OCI-LY3 (cell line): ENCODE data around the gene FAT1.

Source experiments
- H2AFZ ChIP-seq: fragments of 200-600, 300-600 bp; shearing (Covaris generic); 2 replicates; pipeline ENCODE4 v1.6.0; 2014; ENCODE audit warnings: antibody characterized with exemption, low read depth, low read length
- H3K27ac ChIP-seq: fragments of 200-600, 300-600 bp; sonication (generic); 2 replicates; pipeline ENCODE4 v1.5.1; 2014; ENCODE audit warnings: mild to moderate bottlenecking, low read length, moderate library complexity, mixed read lengths
- H3K27me3 ChIP-seq: fragments of 200-600, 300-600 bp; sonication (generic); 2 replicates; pipeline ENCODE4 v1.6.1; 2014; ENCODE audit warnings: low read depth, low read length, mixed read lengths
- H3K36me3 ChIP-seq: fragments of 200-600, 300-600 bp; sonication (generic); replicated peaks from 2 replicates; pipeline ENCODE3; 2014; ENCODE audit warnings: low read depth, low read length, mixed read lengths
- H3K4me1 ChIP-seq: fragments of 300-600, 200-600 bp; sonication (generic); 2 replicates; pipeline ENCODE4 v1.6.1; 2014; ENCODE audit warnings: low read length, mixed read lengths
- H3K4me2 ChIP-seq: fragments of 200-600, 300-600 bp; sonication (generic); 2 replicates; pipeline ENCODE4 v1.6.1; 2014; ENCODE audit warnings: low read length, mixed read lengths
- H3K4me3 ChIP-seq: fragments of 300-600, 200-600 bp; sonication (generic); 2 replicates; pipeline ENCODE4 v1.5.1; 2014; ENCODE audit warnings: antibody characterized with exemption, mild to moderate bottlenecking, low read length, moderate library complexity
- H3K79me2 ChIP-seq: fragments of 300-600, 200-600 bp; shearing (Covaris generic); 2 replicates; pipeline ENCODE4 v1.6.1; 2014; ENCODE audit warnings: mild to moderate bottlenecking, low read length, mixed read lengths
- H3K9ac ChIP-seq: fragments of 300-600, 200-600 bp; shearing (Covaris generic); 2 replicates; pipeline ENCODE4 v1.6.0; 2014; ENCODE audit warnings: mild to moderate bottlenecking, low read length, moderate library complexity
- H3K9me3 ChIP-seq: fragments of 200-600, 300-600 bp; shearing (Covaris generic); 2 replicates; pipeline ENCODE4 v1.6.1; 2014; ENCODE audit warnings: low read length, mixed read lengths; ENCODE audit not compliant: insufficient read depth
- H4K20me1 ChIP-seq: fragments of 200-600, 300-600 bp; sonication (generic); 2 replicates; pipeline ENCODE4 v1.6.1; 2016; ENCODE audit warnings: low read length, mixed read lengths; ENCODE audit not compliant: insufficient read depth
- CTCF ChIP-seq: fragments of 200-600, 300-600 bp; sonication (generic); IDR thresholded peaks from 2 replicates; pipeline ENCODE4 v1.5.1; 2014; ENCODE audit warnings: antibody characterized with exemption, low read length, low read depth
- EZH2phosphoT487 ChIP-seq: fragments of 200-600 bp; shearing (Covaris generic); IDR thresholded peaks from 2 replicates; pipeline ENCODE4 v1.6.1; 2018; ENCODE audit warnings: antibody characterized with exemption, mixed run types, low read depth

FAT1 gene

DNA sequence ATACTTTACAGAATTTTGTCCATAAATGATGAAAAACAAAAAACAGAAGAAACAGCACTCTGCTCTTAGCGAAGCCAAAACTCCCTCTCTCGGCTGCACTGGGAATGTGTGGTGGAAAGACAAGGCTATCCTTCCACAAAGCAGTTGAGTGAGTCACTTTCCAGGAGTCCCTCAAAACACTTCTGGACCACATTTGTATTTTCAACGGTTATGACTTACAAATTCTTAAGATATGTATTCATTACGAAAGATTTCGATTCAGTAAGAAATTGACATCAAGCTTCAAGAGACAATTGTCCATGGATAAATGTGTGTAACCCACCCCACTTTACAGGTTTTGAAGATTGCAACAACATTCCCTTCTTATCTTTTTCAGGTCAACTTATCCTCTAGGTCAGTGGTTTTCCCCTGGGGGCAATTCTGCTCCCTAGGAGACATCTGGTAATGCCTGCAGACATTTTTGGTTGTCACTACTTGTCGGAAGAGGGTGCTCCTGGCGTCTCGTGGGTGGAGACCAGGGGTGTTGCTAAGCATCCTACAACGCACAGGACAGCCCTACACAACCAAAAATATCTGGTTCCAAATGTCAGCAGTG lies 101.6 kb downstream of the FAT1 start:
- H2AFZ ChIP-seq: no peak overlapping the region
- no peak overlapping the region for H3K27ac ChIP-seq

GRCh38 chr4:186619088-186619487 lies 104.6 kb downstream of the FAT1 start:
- no peak overlapping the region for H3K4me3 ChIP-seq
- no peaks in the 10 kb centered on the region for H3K36me3 ChIP-seq

More for the DNA sequence above, 101.6 kb downstream of the FAT1 start:
- no peak for TF ChIP-seq CTCF
- no peak for TF ChIP-seq EZH2phosphoT487
- no peak overlapping the region for H3K4me3 ChIP-seq
- no peaks in the 10 kb centered on the region for H3K27me3 ChIP-seq
- no peaks in the 10 kb centered on the region for H3K79me2 ChIP-seq
- H3K9me3 ChIP-seq: no peaks in the 10 kb centered on the region
- H4K20me1 ChIP-seq: no peaks in the 10 kb centered on the region
- no peaks in the 10 kb centered on the region for H3K36me3 ChIP-seq
- H3K4me2 ChIP-seq: no peak overlapping the region
- no peak overlapping the region for H3K9ac ChIP-seq
- H3K4me1 ChIP-seq: no peaks in the 10 kb centered on the region

GRCh38 chr4:186617921-186618320 lies 105.7 kb downstream of the FAT1 start:
- no peaks in the 10 kb centered on the region for H3K4me1 ChIP-seq
- H4K20me1 ChIP-seq: no peaks in the 10 kb centered on the region
- H3K36me3 ChIP-seq: no peaks in the 10 kb centered on the region

More at GRCh38 chr4:186619088-186619487, 104.6 kb downstream of the FAT1 start:
- H4K20me1 ChIP-seq: no peaks in the 10 kb centered on the region
- no peak overlapping the region for H3K27ac ChIP-seq
- H3K9ac ChIP-seq: no peak overlapping the region
- TF ChIP-seq CTCF (no peak), EZH2phosphoT487 (no peak)
- no peak overlapping the region for H3K4me2 ChIP-seq
- no peaks in the 10 kb centered on the region for H3K79me2 ChIP-seq
- H3K27me3 ChIP-seq: no peaks in the 10 kb centered on the region
- no peak overlapping the region for H2AFZ ChIP-seq
- H3K9me3 ChIP-seq: no peaks in the 10 kb centered on the region
- no peaks in the 10 kb centered on the region for H3K4me1 ChIP-seq

DNA sequence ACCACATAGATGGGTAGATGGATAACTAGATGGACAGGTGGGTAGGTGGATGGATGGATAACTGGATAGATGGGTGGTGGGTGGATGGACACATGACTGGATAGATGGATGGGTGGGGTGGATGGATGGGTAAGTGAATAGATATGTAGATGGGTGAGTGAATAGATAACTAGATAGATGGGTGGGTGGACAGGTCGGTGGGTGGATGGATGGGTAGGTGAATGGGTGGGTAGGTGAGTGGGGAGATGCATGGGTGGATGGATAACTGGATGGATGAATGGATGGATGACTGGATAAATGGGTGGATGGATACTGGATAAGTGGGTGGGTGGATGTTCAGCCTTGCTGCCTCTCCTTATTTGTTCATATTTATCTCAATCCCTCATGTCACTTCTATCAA lies 116.2 kb downstream of the FAT1 start:
- Histone ChIP-seq H3K9ac (no peak overlapping the region), H3K27me3 (no peaks in the 10 kb centered on the region), H4K20me1 (no peaks in the 10 kb centered on the region), H3K4me1 (no peaks in the 10 kb centered on the region), H3K79me2 (no peaks in the 10 kb centered on the region), H2AFZ (no peak overlapping the region), H3K9me3 (no peaks in the 10 kb centered on the region), H3K27ac (no peak overlapping the region), H3K36me3 (no peaks in the 10 kb centered on the region), H3K4me3 (no peak overlapping the region), H3K4me2 (no peak overlapping the region)
- TF ChIP-seq EZH2phosphoT487 (no peak), CTCF (no peak)

More at GRCh38 chr4:186617921-186618320, 105.7 kb downstream of the FAT1 start:
- H3K4me2 ChIP-seq: no peak overlapping the region
- no peaks in the 10 kb centered on the region for H3K27me3 ChIP-seq
- H3K9me3 ChIP-seq: no peaks in the 10 kb centered on the region
- no peak overlapping the region for H2AFZ ChIP-seq
- no peak overlapping the region for H3K4me3 ChIP-seq
- H3K27ac ChIP-seq: no peak overlapping the region
- no peaks in the 10 kb centered on the region for H3K79me2 ChIP-seq
- no peak for TF ChIP-seq EZH2phosphoT487
- TF ChIP-seq CTCF: no peak
- H3K9ac ChIP-seq: no peak overlapping the region
